GM20000 (cell line): ENCODE results near the gene CLTRN.

Experiments used
- DNase-seq: peaks from one replicate; pipeline ENCODE4 v3.0.0; 2012; ENCODE audit warnings: low spot score
- TF ChIP-seq, protein P1 (sequence below): IDR thresholded peaks from 2 replicates; pipeline ENCODE4 v1.5.1; 2012; ENCODE audit warnings: mild to moderate bottlenecking, control low read depth; ENCODE audit errors: extremely low read depth, missing control alignments

Gene CLTRN

DNA sequence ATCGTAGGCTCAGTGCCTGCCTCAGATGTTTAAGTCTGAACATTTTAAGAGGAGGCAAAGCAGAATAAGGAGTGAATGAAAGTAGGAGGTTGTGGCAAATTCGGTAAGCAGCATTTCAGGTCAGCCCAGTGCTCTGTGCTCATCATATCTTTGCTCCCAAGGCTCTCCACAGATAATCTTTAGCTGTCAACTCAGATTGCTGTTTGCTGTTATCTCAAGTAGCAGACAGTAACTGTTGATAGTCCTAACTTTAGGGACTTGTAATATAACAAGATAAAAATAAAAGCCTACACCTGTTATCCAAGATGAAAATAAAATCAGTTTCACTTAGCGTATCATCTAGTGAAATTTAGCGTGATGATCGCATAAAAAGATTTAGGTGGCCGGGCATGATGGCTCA lies 18.6 kb upstream of the CLTRN start:
- DNase-seq, result no peak
- TF ChIP-seq, protein P1, sequence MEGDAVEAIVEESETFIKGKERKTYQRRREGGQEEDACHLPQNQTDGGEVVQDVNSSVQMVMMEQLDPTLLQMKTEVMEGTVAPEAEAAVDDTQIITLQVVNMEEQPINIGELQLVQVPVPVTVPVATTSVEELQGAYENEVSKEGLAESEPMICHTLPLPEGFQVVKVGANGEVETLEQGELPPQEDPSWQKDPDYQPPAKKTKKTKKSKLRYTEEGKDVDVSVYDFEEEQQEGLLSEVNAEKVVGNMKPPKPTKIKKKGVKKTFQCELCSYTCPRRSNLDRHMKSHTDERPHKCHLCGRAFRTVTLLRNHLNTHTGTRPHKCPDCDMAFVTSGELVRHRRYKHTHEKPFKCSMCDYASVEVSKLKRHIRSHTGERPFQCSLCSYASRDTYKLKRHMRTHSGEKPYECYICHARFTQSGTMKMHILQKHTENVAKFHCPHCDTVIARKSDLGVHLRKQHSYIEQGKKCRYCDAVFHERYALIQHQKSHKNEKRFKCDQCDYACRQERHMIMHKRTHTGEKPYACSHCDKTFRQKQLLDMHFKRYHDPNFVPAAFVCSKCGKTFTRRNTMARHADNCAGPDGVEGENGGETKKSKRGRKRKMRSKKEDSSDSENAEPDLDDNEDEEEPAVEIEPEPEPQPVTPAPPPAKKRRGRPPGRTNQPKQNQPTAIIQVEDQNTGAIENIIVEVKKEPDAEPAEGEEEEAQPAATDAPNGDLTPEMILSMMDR, result no peak

DNA sequence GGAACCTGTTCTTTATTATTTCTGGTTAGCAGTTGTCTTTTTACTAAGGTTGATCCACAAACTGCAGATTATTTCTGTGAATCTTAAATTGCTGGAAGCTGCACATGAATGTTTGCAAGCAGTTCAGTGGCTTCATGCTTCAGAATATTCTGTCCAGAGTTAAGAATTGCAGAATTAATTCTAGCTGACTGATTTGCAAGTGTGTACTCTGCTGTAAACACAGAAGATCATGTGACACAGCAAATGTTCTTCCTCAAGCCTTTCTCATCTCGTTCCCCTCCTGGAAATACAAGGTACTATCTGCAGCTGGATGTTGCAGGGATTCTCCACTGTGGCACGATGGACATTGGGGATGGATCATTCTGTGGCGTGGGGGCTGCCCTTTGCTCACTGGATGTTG lies 16.8 kb upstream of the CLTRN start:
- no peak for DNase-seq

DNA sequence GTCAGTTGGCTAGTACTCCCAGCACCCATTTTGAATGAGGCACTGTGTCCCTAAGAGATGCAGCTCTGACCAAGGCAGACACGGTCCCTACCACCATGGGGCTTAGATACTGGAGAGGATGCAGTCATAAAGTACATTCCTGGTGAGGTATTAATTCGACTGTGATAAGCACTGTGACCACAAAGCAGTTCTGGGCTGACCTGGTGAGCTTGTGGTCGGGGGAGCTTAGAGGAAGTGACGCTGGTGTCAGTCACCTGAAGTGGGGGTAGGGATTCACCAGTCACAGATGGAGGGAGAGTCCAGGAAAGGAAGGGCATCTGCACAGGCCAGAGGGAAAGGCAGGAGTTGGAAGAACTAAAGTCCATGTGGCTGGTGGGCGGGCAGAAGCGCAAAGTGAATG lies 15.8 kb upstream of the CLTRN start:
- peak; percentile 4 for DNase-seq
- TF ChIP-seq, protein P1, result no peak

More for the DNA sequence above, 16.8 kb upstream of the CLTRN start:
- TF ChIP-seq, protein P1, result no peak

DNA sequence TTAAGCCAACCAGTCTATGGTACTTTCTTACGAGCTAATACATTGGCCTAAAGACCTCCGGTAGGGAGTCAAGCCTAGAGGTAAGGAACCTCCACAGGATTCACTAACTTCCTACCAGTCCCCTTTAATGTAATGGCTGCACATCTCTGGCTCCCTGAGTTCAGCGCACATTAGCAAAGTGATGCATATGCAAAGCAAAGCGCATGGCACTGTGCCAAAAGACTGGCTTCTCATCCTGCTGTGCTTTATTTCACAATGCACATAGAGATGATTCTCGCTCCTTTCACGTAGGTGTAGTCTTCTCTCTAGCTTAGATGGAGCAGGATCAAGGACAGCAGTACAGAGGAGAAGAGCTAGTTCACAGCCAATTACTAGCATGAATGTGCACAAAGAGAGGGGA lies 14.6 kb upstream of the CLTRN start:
- no peak for DNase-seq
- TF ChIP-seq, protein P1, result no peak

DNA sequence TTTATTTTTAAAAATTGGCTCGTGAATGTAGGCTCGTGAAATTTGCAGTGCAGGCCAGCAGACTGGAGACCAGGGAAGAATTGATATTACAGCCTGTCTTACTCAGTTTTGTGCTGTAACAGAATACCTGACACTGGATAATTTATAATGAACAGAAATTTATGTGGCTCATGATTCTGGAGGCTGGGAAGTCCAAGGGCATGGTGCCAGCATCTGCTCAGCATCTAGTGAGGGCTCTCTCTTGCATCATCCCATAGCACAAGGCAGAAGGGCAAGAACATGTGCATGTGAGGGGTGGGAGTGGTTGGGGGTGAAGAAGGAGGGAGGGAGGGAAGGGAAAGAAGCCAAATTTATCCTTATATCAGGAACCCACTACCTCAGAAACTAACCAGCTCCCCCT lies 13.7 kb upstream of the CLTRN start:
- no peak for DNase-seq
- TF ChIP-seq, protein P1, result no peak

DNA sequence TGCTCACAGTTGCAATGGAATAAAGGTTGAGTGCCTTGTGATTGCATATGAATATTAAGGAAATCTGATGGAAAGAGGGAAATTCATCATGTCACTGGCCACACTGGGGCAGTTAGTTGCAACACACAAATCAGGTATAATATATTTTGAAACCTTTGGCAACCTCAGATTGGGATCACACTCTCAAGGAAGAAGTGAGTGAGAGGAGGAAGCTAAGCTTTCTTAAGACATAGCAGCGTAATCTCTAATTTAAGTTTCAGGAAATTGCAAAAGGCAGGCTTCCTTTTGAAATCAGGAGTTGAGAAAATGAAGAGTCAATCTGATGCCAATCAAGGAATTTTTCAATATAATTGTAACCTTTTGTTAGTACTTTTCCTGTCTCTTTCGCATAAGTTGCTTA lies 12.3 kb upstream of the CLTRN start:
- DNase-seq, result no peak
- TF ChIP-seq, protein P1, result no peak

DNA sequence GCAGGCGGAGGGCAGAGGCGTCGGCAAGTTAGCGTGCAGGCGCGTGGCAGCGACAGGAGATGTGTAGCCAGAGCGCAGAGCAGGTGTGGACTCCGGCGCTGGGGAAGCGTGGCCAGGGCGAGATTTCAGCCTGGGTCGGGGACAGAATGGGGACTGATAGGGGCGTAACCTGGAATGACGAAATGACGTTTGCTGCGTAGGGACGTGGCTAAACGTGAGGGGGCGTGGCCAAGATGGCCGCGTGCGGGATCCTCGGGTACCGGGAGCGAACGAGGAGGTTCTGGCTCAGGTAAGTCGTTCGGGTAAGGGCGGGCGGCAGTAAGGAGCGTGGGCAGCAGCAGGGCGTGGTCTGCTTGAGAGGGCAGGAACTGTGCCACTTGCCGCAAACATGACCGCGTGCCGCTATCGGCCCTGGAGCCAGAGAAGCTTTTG lies 10.9 kb upstream of the CLTRN start:
- peak; percentile 52 for DNase-seq
- TF ChIP-seq, protein P1, result no peak
